Stimulated activated memory B cell treated with anti-CD40 and anti-IgM and Interleukin-4, amounts not matched to agents 10 μg/mL and 1 μg/mL and 100 μg/mL, for 72 hours (primary cell): ENCODE measurements around the gene SLAMF7.
A peak's percentile ranks its signal among the peaks of the same experiment; 100 is the strongest.

ENCODE experiments used
- ATAC-seq: fragments of 150-1000 bp; cut with Tn5 transposase; 2 replicates; pipeline ENCODE4 v1.10.0; 2021
- H3K27ac Mint-ChIP-seq: one replicate; pipeline ENCODE4 v1.8.0; 2022; ENCODE audit warnings: mild to moderate bottlenecking, mixed read lengths
- H3K27me3 Mint-ChIP-seq: one replicate; pipeline ENCODE4 v1.8.0; 2022; ENCODE audit warnings: mixed read lengths
- H3K36me3 Mint-ChIP-seq: one replicate; pipeline ENCODE4 v1.8.0; 2022; ENCODE audit warnings: mixed read lengths
- H3K4me1 Mint-ChIP-seq: one replicate; pipeline ENCODE4 v1.8.0; 2022; ENCODE audit warnings: mixed read lengths
- H3K4me3 Mint-ChIP-seq: one replicate; pipeline ENCODE4 v1.8.0; 2022; ENCODE audit warnings: mild to moderate bottlenecking, moderate library complexity, mixed read lengths
- H3K9me3 Mint-ChIP-seq: one replicate; pipeline ENCODE4 v1.8.0; 2022; ENCODE audit warnings: mixed read lengths

Gene SLAMF7

DNA sequence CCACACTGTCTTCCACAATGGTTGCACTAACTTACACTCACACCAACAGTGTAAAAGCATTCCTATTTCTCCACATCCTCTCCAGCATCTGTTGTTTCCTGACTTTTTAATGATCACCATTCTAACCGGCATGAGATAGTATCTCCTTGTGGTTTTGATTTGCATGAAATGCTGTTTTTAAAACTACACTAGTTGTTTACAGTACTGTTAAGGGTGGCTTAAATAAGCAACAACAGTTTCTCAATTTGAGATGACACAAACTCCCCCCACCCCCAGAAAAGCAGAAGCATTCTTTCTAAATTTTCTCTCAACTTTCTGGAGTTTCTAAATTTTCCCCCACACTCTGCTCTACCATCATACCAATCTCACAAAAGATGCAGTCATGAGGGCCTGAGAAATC lies 7.1 kb upstream of the SLAMF7 start:
- H3K27me3 Mint-ChIP-seq: no peaks in the 10 kb centered on the region
- no peak for ATAC-seq
- H3K27ac Mint-ChIP-seq: peak overlapping the region; percentile 68
- peaks cover 8% of the 10 kb centered on the region for H3K9me3 Mint-ChIP-seq
- H3K4me3 Mint-ChIP-seq: no peak overlapping the region
- H3K36me3 Mint-ChIP-seq: peaks cover 29% of the 10 kb centered on the region
- H3K4me1 Mint-ChIP-seq: peaks cover 30% of the 10 kb centered on the region

DNA sequence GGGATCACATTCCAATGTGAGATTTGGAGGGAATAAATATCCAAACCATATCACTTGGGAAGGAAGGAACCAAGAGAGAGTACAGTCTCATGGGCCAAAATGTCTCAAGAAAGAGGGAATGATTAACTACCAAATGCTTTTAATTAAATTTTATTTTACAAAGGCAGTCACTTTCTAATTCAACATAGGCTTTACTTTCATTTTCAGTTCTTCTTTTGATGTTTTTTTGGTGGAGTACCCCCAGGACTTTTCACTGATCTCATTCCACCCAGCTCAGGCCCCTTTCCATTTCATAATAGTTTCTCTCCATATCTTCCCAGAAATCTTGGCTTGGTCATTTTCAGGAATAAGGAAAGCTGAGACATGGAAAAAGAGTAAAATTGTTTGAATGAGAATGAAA lies 5.1 kb upstream of the SLAMF7 start:
- Mint-ChIP-seq H3K4me1 (peaks cover 41% of the 10 kb centered on the region), H3K27me3 (no peaks in the 10 kb centered on the region), H3K9me3 (peaks cover 11% of the 10 kb centered on the region), H3K4me3 (peak overlapping the region; percentile 11), H3K36me3 (peaks cover 32% of the 10 kb centered on the region), H3K27ac (peak overlapping the region; percentile 68)
- no peak for ATAC-seq

DNA sequence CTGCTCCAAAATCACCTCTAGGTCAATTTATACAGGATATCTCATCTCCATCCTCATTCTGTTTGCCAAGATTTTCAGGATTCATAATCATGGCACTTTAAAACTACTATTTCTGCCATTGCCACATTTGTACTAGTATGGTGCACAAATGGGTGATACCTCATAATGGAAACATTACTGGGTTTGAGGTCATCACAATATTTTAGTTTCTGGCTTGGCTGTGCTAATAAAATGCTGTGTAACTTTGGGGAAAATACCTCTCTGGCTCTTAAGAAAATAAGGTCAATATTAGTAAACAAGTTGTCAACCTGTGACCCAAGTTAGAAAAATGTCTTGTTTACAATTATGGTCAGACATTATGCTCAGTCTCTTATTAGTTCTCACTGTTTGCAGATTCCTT lies 4.7 kb upstream of the SLAMF7 start:
- Mint-ChIP-seq H3K27ac (peak overlapping the region; percentile 68), H3K4me1 (peaks cover 43% of the 10 kb centered on the region), H3K4me3 (peak overlapping the region; percentile 11), H3K9me3 (peaks cover 11% of the 10 kb centered on the region), H3K27me3 (no peaks in the 10 kb centered on the region), H3K36me3 (peaks cover 32% of the 10 kb centered on the region)
- ATAC-seq: no peak

DNA sequence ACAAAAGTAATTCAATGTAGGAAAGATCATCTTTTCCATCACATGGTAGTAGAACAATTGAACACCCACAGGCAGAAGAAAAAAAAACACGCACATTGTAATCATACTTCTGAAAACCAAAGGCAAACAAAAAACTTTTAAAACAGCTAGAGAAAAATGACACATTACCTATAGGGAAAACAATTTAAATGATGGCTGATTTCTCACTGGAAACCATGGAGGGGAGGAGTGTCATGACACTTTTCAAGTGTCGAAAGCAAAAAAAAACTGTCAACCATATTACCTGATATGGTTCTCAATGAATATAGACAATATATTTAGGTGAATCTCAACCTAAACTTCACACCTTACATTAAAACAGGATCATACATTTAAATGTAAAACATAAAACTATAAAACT lies 776 bp upstream of the SLAMF7 start:
- H3K4me1 Mint-ChIP-seq: peaks cover 58% of the 10 kb centered on the region
- H3K4me3 Mint-ChIP-seq: peak overlapping the region; percentile 90
- H3K36me3 Mint-ChIP-seq: peaks cover 48% of the 10 kb centered on the region
- ATAC-seq: no peak
- no peaks in the 10 kb centered on the region for H3K27me3 Mint-ChIP-seq
- peaks cover 3% of the 10 kb centered on the region for H3K9me3 Mint-ChIP-seq
- peak overlapping the region; percentile 92 for H3K27ac Mint-ChIP-seq

DNA sequence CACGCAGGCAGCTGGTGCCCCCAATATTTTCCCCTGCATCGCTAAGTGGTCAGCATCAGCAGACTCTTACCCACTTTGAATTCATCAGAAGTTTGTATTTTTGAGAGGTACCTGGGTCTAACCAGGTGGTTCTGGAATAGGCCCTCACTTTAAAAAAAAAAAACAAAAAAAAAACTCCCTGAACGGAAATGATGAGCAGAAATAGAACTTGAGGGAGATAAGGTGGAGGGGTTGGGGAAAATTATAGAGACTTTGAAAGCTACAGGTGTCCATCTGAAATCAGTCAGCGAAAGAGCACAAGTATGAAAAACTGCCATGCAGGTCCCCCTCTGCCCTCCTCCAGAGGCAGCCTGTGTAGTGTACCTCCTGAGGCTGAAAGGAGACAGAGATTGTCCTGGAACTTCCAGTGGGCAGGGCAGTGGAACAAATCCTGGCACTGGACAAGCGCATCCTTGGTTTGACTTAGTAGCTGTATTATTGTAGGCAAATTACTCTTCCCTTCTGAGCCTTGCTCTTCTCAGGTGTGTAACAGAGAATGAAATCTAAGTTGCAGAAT lies 1.2 kb downstream of the SLAMF7 start:
- peak overlapping the region; percentile 92 for H3K27ac Mint-ChIP-seq
- H3K4me1 Mint-ChIP-seq: peaks cover 64% of the 10 kb centered on the region
- H3K9me3 Mint-ChIP-seq: peaks cover 3% of the 10 kb centered on the region
- H3K36me3 Mint-ChIP-seq: peaks cover 63% of the 10 kb centered on the region
- peak overlapping the region; percentile 85 for H3K4me3 Mint-ChIP-seq
- ATAC-seq: peak; percentile 37
- H3K27me3 Mint-ChIP-seq: no peaks in the 10 kb centered on the region

DNA sequence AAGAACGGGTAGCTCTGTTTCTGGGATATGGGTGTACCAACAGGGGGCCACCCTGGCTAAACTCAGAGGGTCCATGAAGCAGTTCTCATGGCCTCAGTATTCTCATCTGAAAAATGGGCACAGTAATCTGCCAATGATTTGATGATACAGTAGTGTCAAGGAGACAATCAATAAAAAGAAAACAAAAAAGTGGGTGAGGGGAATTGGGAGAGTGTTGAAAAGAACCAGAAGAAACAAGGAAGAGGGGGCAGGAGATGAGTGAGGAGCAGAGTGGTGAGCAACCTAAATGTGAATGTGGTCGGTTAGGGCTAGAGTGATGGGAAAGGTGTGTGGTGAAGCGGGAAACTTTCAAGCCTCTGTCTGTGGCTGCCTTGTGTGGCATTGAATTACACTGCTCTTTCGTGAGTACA lies 2.0 kb downstream of the SLAMF7 start:
- Mint-ChIP-seq H3K9me3 (peaks cover 3% of the 10 kb centered on the region), H3K27me3 (no peaks in the 10 kb centered on the region), H3K27ac (peak overlapping the region; percentile 58), H3K4me1 (peaks cover 66% of the 10 kb centered on the region), H3K4me3 (peak overlapping the region; percentile 74), H3K36me3 (peaks cover 56% of the 10 kb centered on the region)
- no peak for ATAC-seq

DNA sequence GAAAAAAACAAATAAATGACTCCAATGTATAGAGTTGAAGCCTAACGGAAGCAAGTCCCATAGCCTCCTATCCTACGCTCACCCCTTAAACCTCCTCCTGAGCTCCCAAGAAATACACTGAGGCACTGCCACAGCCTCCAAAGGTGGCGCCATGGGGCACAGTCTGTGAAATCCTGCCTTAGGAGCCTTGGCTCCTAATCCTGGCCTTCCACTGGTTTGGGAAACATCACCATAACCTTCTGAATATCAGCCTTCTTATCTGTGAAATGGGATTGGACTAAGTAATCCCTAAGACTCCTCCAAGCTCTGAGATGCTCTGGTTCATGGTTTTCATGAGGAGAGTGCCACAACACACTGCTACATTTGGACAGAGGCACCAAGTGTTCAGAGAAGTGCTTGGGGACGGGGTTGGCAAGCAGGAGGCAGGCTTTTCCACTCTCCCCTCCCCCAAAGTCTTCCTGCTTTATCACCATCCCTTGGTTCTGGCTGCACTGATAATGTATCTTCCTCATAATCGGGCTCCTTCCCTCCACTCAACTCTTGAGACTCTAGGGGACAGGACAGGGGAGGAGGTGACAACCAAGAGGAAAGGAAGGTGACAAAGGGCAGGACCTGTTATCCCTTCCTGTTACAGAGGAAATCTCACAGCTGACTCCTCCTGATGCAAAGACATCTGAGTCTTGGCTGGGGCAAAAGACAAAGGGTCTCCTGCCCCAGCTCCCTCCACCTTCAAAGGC lies 2.7 kb downstream of the SLAMF7 start:
- Mint-ChIP-seq H3K27me3 (no peaks in the 10 kb centered on the region), H3K4me3 (peak overlapping the region; percentile 74), H3K27ac (peak overlapping the region; percentile 58), H3K4me1 (peaks cover 66% of the 10 kb centered on the region), H3K36me3 (peaks cover 49% of the 10 kb centered on the region), H3K9me3 (peaks cover 3% of the 10 kb centered on the region)
- ATAC-seq: no peak

DNA sequence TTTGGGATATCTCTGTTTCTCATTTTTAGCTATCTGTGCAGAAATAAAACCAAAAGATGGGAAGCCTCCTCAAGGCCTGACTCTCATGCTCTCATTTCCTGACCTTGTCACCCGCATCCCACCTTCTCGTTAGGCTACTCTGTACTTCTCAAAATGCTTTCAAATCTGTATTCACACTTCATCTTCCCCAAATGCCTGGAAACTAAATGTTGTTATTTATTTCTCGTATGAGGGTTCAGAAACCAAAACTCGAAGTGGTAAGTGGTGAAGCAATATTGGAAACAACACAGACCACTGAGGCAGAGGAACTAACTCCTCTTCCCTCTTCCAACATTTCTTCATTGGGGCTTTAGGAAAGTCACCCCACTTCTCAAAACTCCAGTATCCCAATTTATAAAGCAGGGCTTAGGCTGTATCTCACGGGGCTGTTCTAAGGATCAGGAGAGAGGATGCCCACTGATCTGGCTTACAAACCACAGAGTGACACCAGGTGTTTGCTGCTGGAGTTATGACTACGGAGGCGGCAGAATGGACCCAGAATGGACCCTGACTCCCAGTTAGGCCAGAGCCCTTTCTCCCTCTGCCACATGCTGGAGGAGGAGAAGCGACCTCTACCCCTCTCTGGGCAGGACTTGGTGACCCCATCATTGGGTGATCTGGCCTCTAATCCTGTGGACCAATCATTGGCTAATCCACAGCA lies 3.5 kb downstream of the SLAMF7 start:
- H3K27me3 Mint-ChIP-seq: no peaks in the 10 kb centered on the region
- H3K9me3 Mint-ChIP-seq: peaks cover 3% of the 10 kb centered on the region
- H3K36me3 Mint-ChIP-seq: peaks cover 43% of the 10 kb centered on the region
- H3K27ac Mint-ChIP-seq: peak overlapping the region; percentile 58
- peak overlapping the region; percentile 74 for H3K4me3 Mint-ChIP-seq
- ATAC-seq: no peak
- H3K4me1 Mint-ChIP-seq: peaks cover 66% of the 10 kb centered on the region

DNA sequence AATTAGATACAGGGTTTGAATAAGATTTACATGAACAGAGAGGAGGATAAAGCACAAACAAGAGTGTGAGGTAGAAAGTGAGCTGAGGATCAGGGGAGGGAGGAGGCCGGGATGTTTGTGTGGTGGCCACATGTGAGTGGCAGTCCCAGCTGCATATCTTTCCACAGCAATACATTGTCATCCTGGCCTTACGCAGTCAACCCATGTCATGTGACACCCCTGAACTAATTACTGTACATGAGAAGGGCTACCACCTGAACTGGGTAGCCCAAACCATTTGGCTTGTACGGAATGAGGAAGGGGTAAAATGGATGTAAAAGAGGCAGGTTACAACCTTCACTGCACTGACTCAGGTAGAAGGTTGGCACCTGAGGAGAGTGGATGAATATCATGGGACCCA lies 4.2 kb downstream of the SLAMF7 start:
- Mint-ChIP-seq H3K27me3 (no peaks in the 10 kb centered on the region), H3K4me1 (peaks cover 68% of the 10 kb centered on the region), H3K27ac (peak overlapping the region; percentile 58), H3K9me3 (no peaks in the 10 kb centered on the region), H3K4me3 (peak overlapping the region; percentile 74), H3K36me3 (peaks cover 50% of the 10 kb centered on the region)
- no peak for ATAC-seq

DNA sequence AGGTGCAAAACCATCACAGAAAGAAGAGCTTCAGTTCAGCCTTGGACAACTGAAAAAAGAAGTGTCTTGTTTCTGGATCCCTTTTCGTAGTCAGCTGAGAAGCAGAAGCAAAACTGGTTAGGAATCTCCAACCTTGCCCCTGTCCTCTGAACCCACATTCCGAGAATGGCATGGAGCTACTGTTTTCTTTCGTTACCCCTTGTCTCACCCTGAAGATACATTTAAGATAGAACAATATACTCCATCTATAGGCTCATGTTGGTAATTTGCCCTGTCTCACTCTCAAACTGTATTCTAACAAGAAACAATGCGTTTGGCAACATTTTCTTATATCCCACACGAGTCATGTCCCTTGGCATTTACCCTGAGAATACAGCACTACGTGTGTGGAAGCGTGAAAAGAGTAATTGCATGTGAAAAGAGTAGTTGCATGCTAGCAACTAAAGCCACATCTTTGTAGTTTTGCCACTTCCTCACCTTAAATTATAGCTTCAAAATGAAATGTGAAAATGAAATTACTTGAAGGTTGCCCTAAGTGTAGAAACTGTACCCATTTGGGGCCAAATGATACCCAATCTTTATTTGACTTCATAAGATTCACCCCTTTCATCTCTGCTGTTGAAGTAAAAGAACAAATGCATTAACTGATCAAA lies 5.3 kb downstream of the SLAMF7 start:
- peak overlapping the region; percentile 58 for H3K27ac Mint-ChIP-seq
- peaks cover 71% of the 10 kb centered on the region for H3K4me1 Mint-ChIP-seq
- ATAC-seq: peak; percentile 68
- peaks cover 61% of the 10 kb centered on the region for H3K36me3 Mint-ChIP-seq
- H3K4me3 Mint-ChIP-seq: peak overlapping the region; percentile 57
- no peaks in the 10 kb centered on the region for H3K9me3 Mint-ChIP-seq
- no peaks in the 10 kb centered on the region for H3K27me3 Mint-ChIP-seq

DNA sequence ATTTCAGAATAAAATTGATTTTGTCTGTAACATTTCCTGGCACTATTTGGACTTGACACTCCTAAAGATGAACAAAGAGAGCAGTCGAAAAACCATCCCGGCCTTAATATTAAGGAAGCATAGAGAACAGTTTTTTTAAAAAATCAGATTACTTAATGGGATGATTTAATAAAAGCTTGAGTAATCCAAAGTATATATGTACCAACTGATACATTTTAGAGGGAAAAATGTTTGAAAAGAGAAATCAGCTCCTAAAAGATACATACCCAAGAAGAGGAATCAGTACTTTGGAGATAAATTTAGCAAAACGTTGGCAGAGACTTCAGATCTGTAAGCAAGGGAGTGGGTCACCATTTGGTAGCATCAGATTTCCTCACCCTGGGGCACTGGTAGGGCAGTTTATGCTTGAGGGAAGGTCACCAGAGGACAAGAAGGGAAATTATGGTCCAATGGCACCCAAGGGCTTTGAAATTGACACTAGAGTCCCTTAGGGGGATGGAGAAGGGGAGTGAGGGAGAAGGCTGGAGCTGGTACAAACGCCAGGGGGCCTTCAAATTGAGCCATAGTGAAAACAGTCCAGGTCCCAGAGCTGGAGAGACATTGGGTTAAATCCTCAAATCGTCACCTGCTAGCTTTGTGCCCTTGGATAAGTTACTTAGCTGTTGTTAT lies 5.9 kb downstream of the SLAMF7 start:
- Mint-ChIP-seq H3K36me3 (peaks cover 64% of the 10 kb centered on the region), H3K9me3 (no peaks in the 10 kb centered on the region), H3K27me3 (no peaks in the 10 kb centered on the region), H3K4me3 (peak overlapping the region; percentile 52), H3K27ac (peak overlapping the region; percentile 58), H3K4me1 (peaks cover 72% of the 10 kb centered on the region)
- no peak for ATAC-seq

DNA sequence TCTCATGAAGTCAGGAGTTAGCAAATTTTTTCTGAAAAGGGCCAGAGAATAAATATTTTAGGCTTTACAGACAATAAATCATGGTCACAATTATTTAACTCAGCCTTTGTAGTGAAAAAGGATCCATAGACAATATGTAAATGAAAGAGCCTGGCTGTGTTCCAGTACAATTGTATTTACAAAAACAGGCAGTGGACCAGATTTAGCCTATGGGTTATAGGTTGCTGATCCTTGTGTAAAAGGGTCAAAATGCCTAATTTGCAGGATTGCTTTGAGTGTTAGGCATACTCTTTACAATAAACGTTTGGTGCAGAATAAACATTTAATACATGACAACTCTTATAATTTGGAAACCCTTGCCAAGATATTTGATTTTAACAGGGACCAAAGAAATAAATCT lies 6.5 kb downstream of the SLAMF7 start:
- Mint-ChIP-seq H3K9me3 (no peaks in the 10 kb centered on the region), H3K4me3 (no peak overlapping the region), H3K4me1 (peaks cover 73% of the 10 kb centered on the region), H3K27me3 (no peaks in the 10 kb centered on the region), H3K27ac (peak overlapping the region; percentile 58), H3K36me3 (peaks cover 70% of the 10 kb centered on the region)
- no peak for ATAC-seq

DNA sequence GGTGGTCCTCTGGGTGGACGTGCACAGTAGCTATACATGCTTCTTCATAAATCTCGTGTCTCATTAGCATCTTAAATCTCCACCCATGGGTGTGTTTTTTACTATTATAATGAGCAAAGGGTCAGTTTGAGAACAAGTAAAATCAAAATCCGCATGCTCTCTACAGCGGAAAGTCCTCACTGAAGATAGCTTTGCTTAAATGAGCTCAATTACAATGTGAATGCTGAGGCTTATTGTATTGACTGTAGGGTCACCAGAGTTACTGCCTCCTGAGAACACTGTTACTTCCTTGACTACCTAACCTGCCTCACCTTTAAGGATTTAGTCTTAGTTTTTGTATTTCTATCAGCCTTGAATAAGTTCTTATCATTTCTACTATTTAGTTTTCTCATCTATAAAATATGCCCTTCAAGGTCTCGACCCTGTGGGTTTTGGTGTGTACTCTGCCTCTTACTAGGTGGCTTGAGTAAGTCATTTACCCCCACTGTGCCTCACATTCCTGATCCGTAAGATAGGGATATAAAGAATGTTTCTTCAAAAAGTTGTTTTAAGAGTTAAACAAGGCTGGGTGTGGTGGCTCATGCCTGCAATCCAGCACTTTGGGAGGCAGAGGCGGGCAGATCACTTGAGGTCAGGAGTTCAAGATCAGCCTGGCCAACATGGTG lies 7.9 kb downstream of the SLAMF7 start:
- Mint-ChIP-seq H3K4me3 (no peak overlapping the region), H3K27ac (peak overlapping the region; percentile 70), H3K36me3 (peaks cover 72% of the 10 kb centered on the region), H3K27me3 (no peaks in the 10 kb centered on the region), H3K9me3 (no peaks in the 10 kb centered on the region), H3K4me1 (peaks cover 75% of the 10 kb centered on the region)
- ATAC-seq: no peak

DNA sequence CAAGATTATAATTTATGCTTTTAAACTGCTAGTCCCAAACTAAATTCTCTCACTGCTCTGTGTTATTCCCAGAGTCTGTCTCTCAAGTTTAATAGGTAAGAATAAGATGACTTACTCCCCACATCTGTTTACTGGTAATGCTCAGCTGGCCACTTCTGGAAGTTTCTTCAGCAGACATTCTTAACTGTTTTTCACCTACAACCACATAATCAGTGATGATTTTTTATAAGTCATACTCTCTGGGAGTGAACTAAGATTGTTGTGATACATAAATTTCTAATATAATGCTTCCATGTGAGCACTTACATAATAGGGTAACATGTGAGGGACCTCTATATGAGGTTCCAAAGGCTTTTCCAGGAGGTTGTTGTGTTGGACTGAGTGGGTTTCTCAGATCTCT lies 8.7 kb downstream of the SLAMF7 start:
- H3K4me3 Mint-ChIP-seq: no peak overlapping the region
- H3K27me3 Mint-ChIP-seq: no peaks in the 10 kb centered on the region
- peaks cover 72% of the 10 kb centered on the region for H3K36me3 Mint-ChIP-seq
- no peak for ATAC-seq
- H3K4me1 Mint-ChIP-seq: peaks cover 73% of the 10 kb centered on the region
- H3K27ac Mint-ChIP-seq: peak overlapping the region; percentile 70
- H3K9me3 Mint-ChIP-seq: no peaks in the 10 kb centered on the region
